ENCODE results near the gene SRSF11. TPM values are rescaled to one million over a fixed set of nuclear protein-coding genes. Genes with fewer than 3 reads are reported as not detected.

SRSF11 gene
- total and polyA plus RNA-seq, 2 of the 8 experiments (the other 6 are each of a cell fraction or from before 2014, with no cell fraction given), result 183 to 260 TPM

DNA sequence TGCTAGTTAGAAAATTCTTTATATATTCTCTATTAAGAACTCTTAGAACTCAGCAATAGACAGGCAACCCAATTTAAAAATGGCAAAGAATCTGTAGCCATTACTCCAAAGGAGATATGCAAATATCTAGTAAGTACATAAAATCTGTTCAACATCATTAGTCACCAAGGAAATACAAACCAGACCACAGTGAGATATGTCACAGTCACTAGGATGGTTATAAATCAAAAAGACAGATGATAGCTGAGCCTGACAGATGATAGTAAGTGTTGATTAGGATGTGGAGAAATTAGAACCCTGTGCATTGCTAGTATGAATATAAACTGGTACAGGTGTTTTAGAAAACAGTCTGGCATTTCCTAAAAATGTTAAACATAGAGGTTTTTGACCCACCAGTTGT, 26.6 kb downstream of the SRSF11 start (continued):
- TF ChIP-seq CHD1 (IDR thresholded peaks at IDR 0.05; ENCODE audit: low read depth, low read length), result no peak
- no peak for TF ChIP-seq NRF1 (IDR thresholded peaks at IDR 0.05; ENCODE audit: low read depth, low read length)
- TF ChIP-seq KDM1A (IDR thresholded peaks at IDR 0.05; ENCODE audit: borderline replicate concordance, low read length), result no peak
- TF ChIP-seq GABPA (IDR thresholded peaks at IDR 0.05; ENCODE audit: borderline replicate concordance, insufficient read depth, low read length), result no peak
- TF ChIP-seq SUZ12 (IDR thresholded peaks at IDR 0.05; ENCODE audit: low read length), result no peak
- no peak for TF ChIP-seq NANOG (IDR thresholded peaks at IDR 0.05; ENCODE audit: insufficient read depth, low read depth, low read length, poor library complexity, severe bottlenecking)
- no peak for TF ChIP-seq HDAC2 (IDR thresholded peaks at IDR 0.05; ENCODE audit: borderline replicate concordance in 1 of 2, low read depth in 2 of 2, low read length in 2 of 2)
